Fibroblast of lung (primary cell): ENCODE measurements around the gene B3GLCT.

Experiments
- CTCF ChIP-seq, 2 donors: IDR thresholded peaks in 1 of 2; conservative IDR thresholded peaks in 1 of 2; 1 replicate in 1 of 2; 2 replicates in 1 of 2; pipeline ENCODE4 v1.5.1; 2011 to 2012; ENCODE audit warnings: low read length in 2 of 2, control low read depth in 1 of 2, inconsistent platforms in 1 of 2, low read depth in 1 of 2, mild to moderate bottlenecking in 1 of 2
- EZH2 ChIP-seq: IDR thresholded peaks from 2 replicates; pipeline ENCODE4 v1.5.1; 2012; ENCODE audit warnings: low read length, control low read depth, mild to moderate bottlenecking; ENCODE audit errors: missing control alignments

- TF ChIP-seq CTCF (conservative IDR thresholded peaks at IDR 0.05 in 1 of 2, IDR thresholded peaks at IDR 0.05 in 1 of 2; ENCODE audit: low read depth in 1 of 2, low read length in 2 of 2) (no peak), EZH2 (no peak)
These were observed 40.5 kb upstream of the B3GLCT start for GRCh38 chr13:31159306-31159705.
